HG02588 (cell line): Measurements from ENCODE around the gene RTF1.
A peak's percentile ranks its signal among the peaks of the same experiment; 100 is the strongest.

Experiments used
- ATAC-seq: cut with Tn5 transposase; IDR thresholded peaks from one replicate; pipeline ENCODE4 v1.9.1; 2021; ENCODE audit warnings: mild to moderate bottlenecking, moderate library complexity; ENCODE audit not compliant: unreplicated experiment

The RTF1 gene

GRCh38 chr15:41484937-41485625 is 68.2 kb downstream of the RTF1 start:
- no peak for ATAC-seq

DNA sequence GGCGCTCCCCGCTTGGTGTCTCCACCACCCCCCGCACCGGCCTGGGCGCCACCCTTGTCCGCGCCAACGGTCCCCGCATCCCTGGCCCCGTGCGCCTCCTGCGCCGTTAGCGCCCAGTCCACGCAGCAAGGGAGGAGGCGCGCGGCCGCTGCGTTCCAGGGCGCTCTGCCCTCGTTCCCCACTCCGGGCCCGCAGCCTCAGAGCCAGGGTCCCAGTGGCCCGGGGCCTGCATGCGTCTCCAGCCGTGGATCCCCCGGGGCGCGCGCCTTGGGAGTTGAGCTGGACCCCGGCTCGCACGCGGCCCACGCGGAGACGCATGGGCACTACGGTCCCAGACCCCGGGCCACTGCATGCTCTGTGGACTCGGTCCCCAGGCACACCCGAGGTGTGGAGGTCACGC is 69.4 kb downstream of the RTF1 start:
- no peak for ATAC-seq

DNA sequence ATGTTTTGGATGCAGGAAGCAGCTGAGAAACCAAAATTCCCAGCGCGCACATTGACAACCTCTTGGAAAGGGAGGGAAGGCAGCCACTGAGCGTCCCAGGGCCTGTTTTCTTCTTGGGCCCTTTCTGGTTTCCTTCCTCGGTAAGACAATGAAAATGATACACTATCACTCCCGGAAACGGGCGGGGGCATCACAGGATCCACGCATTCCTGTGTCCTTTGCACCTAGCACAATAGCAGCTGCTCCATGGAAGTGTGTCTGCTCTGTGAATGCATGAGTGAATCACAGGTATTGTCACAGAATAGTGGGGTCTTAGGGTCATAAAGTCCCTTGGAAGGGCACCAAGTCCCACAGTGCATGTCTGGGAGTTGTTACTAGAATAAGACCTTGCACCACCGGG is 70.5 kb downstream of the RTF1 start:
- ATAC-seq = no peak

DNA sequence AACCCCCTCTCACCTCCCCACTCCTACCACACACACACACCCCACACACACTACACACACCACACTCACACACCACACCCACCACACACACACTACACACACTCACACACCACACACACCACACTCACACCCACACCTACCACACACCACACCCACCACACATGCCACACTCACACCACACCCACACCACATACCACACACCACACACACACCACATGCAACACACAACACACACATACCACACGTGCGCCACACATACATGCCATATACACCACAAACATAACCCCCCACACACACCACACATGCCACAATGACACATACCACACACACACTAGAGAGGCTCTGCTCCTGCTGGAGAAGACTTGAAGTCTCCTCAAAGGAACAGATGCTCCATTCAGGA is 70.9 kb downstream of the RTF1 start:
- no peak for ATAC-seq

DNA sequence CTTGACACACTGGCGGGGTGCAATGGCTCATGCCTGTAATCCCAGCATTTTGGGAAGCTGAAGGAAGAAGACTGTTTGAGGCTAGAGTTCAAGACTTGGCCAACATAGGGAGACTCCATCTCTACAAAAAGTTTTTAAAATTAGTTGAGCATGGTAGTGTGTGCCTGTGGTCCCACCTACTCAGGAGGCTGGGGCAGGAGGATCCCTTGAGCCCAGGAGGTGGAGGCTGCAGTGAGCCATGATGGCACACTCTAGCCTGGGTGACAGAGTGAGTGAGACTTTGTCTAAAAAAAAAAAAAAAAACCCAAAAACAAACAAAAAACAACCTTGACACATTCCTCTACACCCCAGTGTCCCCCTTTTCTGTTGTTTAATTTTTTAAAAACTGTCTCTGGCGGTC is 72.7 kb downstream of the RTF1 start:
- ATAC-seq = no peak

GRCh38 chr15:41490355-41490754 is 73.5 kb downstream of the RTF1 start:
- ATAC-seq = no peak

GRCh38 chr15:41491889-41492288 is 75.0 kb downstream of the RTF1 start:
- no peak for ATAC-seq

DNA sequence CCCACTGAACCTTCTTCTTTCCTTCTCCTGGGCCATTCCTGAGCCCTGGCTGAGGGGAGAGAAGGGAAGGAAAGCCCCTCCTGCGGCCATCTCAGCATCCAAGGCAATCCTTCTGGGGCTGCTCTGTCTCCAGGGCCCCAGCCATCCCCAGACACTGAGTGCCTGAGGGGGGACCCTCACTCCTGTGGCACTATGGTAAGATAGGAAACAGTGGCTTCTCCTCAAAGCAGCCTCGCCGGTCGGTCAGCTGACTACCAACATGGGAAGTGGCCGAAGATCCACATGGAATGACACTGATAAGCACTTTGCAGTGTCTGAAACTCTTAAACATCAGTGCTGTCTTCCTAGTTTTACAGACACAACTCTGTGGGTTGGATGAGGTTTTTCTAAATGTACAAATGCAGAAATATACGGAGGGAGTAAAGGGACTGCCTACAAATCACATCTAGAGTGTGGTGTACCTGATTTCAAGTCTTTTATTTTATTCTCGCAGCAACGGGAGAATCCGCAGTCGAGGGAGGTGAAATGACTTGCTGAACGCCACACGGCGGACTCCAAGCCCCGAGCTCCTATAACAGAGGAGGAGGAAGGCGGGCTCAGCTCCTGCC is 75.8 kb downstream of the RTF1 start:
- ATAC-seq = no peak

DNA sequence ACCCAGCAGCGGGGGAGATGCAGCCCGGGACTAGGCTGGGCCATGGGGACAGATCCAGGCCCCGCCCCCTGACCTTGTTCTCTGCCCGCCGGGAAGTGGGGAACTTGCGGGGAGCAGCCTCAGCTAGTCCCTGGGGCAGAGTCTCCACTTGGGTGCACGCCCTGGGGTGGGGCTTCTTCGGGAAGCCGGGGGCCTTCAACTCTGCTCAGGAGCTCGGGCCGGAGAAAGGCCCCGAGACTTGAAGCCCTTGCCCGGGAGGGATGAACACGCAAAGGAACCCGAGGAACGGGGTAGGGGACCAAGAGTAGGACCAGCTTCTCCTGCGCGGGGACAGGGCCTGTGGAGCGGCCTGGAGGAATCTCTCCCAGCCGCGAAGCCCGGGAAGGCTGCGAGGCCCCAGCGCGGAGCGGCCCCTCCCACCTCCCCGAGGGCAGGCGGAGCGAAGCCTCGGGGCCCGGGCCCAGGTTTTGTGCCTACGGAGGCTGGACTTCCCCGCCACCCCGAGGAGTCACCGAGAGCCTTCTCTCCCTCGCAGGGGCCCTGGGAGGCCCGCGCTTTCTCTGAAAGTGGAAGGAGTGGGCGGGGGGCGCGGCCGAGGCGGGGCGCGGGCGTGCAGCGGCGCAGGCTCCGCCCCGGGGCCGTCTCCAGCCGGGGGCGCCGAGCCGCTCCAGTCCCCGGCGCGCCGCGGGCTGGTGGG is 76.5 kb downstream of the RTF1 start, which contains the start of gene ITPKA:
Gene ITPKA, plus strand, starts transcription at position 670 of the 697 bp plus-strand sequence. CDS start 54 bp downstream, outside the sequence.
- ATAC-seq = peak; percentile 72

- ATAC-seq = peak; percentile 17
Measured at GRCh38 chr15:41493902-41494189, 77.0 kb downstream of the RTF1 start.

GRCh38 chr15:41494190-41494921 is 77.5 kb downstream of the RTF1 start:
- ATAC-seq = peak; percentile 10

- no peak for ATAC-seq
Measured at GRCh38 chr15:41494922-41495735, 78.2 kb downstream of the RTF1 start.

GRCh38 chr15:41495736-41496599 is 79.1 kb downstream of the RTF1 start:
- no peak for ATAC-seq

DNA sequence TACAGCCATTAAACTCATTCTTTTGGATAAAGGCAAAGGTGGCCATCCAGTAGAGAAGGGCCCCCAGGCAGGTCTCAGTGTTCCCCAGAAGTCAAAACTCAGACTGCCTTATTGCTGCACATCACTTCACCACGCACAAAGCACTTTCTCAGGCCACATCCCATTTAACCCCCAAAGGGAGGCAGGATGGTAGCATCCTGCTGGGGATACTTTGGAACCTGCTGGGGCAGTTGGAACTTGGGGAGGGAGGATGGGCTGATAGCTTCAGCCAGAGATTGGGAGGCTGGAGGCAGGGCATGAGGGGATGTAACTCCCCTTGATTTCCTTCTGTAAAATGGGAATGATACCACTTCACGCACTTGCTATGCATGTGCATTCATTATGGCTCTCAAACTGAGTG is 81.8 kb downstream of the RTF1 start:
- ATAC-seq = no peak

DNA sequence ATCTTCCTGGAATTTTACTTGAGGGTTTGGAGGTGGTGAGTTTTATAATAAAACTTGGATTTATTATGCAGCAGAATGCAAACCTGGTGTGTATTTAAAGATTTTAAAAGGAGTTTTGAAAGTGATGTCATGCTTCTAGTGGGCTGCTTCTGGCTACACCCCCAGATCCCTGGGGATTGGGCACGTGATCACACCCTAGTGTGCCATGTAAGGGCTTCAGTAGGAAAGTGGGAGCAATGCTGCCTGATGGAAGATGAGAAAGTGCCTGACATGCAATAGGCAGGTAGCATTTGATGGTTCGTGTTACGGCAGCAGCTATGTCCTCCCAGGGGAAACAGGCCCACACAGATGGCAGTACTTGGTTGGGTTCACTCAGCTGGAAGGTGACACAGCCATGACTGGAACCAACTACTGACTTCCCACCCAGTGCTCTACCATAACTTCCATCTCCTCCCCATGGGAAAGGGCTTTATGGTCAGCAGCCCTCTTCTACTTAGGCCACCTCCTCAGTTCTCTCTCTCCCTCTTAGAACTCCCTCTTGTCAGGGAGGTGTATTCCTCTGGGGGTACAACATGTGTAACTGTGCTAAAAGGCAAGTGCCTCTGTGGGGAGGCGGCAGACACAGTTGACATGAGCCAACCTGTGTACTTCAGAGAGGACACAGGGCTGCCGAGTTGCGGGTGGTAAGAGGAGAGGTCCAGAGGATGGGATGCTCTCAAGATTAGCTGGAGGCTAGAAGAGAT is 82.4 kb downstream of the RTF1 start:
- no peak for ATAC-seq

- ATAC-seq = no peak
Measured at GRCh38 chr15:41501191-41501917, 84.5 kb downstream of the RTF1 start.

DNA sequence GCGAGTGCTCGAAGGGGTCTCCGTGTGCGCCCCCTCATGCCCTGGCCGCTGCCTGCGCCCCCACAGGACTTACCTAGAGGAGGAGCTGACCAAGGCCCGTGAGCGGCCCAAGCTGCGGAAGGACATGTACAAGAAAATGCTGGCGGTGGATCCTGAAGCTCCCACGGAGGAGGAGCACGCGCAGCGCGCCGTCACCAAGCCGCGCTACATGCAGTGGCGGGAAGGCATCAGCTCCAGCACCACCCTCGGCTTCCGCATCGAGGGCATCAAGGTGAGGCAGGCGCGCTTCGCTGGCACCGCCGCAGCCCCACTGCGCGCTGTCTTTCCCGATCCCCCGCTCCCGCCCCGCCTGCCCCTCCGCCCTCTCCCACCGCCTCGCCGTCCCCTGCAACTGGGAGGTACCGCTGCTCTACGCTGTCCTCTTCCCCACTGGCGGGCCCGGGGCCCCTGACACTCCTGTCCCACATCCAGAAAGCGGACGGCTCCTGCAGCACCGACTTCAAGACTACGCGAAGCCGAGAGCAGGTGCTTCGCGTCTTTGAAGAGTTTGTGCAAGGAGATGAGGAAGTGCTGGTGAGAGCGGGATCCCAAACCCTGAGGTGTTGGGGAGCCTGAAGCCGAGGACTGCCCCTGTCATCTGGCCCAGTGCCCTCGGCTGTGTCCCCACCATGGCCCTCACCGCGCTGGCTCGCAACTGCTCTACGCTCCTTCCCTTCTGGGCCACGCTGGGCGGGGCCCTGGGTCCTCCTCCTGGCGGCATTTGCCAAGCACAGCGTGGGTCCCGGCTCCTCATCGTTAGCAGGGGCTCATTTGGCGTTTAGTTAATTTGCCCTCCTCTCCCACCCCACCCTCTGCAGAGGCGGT is 85.3 kb downstream of the RTF1 start:
- ATAC-seq = no peak
